ENCODE data around the gene LCORL.
"Not testable (repeated sequence)": the region's sequence is repeated elsewhere in the genome, so short reads cannot be mapped to it uniquely, and the experiment has no call there.

Gene LCORL

GRCh38 chr4:17851959-17852358, 169.6 kb downstream of the LCORL start:
- no peak overlapping the region for H3K4me3 ChIP-seq (ENCODE audit: low read depth, low read length)
- no peak for DNase-seq (ENCODE audit: low read depth)
- TF ChIP-seq CTCF (IDR thresholded peaks at IDR 0.05; ENCODE audit: control insufficient read depth, extremely low read depth, insufficient read depth) = no peak

GRCh38 chr4:17850295-17850694, 171.3 kb downstream of the LCORL start:
- H3K4me3 ChIP-seq (ENCODE audit: low read depth, low read length); DNase-seq (ENCODE audit: low read depth): not testable (repeated sequence)

- no peak for TF ChIP-seq CTCF (IDR thresholded peaks at IDR 0.05; ENCODE audit: control insufficient read depth, extremely low read depth, insufficient read depth)
- DNase-seq (ENCODE audit: low read depth) = peak; percentile 25
- H3K4me3 ChIP-seq (ENCODE audit: low read depth, low read length) = no peak overlapping the region
Measured at GRCh38 chr4:17846266-17846665, 175.3 kb downstream of the LCORL start.

- DNase-seq (ENCODE audit: low read depth) = no peak
- TF ChIP-seq CTCF (IDR thresholded peaks at IDR 0.05; ENCODE audit: control insufficient read depth, extremely low read depth, insufficient read depth) = no peak
- H3K4me3 ChIP-seq (ENCODE audit: low read depth, low read length) = no peak overlapping the region
Measured at GRCh38 chr4:17823871-17824669, 197.5 kb downstream of the LCORL start.

GRCh38 chr4:17817027-17817426, 204.5 kb downstream of the LCORL start:
- peak; percentile 55 for TF ChIP-seq CTCF (IDR thresholded peaks at IDR 0.05; ENCODE audit: control insufficient read depth, extremely low read depth, insufficient read depth)
- no peak overlapping the region for H3K4me3 ChIP-seq (ENCODE audit: low read depth, low read length)
- DNase-seq (ENCODE audit: low read depth) = no peak

GRCh38 chr4:17816142-17816541, 205.4 kb downstream of the LCORL start:
- no peak for DNase-seq (ENCODE audit: low read depth)
- TF ChIP-seq CTCF (IDR thresholded peaks at IDR 0.05; ENCODE audit: control insufficient read depth, extremely low read depth, insufficient read depth) = no peak
- no peak overlapping the region for H3K4me3 ChIP-seq (ENCODE audit: low read depth, low read length)

- no peak overlapping the region for H3K4me3 ChIP-seq (ENCODE audit: low read depth, low read length)
- no peak for TF ChIP-seq CTCF (IDR thresholded peaks at IDR 0.05; ENCODE audit: control insufficient read depth, extremely low read depth, insufficient read depth)
- DNase-seq (ENCODE audit: low read depth) = no peak
Measured at GRCh38 chr4:17814140-17814539, 207.4 kb downstream of the LCORL start.
